ENCODE results near the gene USP4.

GRCh38 chr3:49346797-49347251 is 7.0 kb upstream of the USP4 start:
- TF ChIP-seq CTCF (IDR thresholded peaks at IDR 0.05), result no peak
- TF ChIP-seq EZH2 (IDR thresholded peaks at IDR 0.05; ENCODE audit: borderline replicate concordance, insufficient read depth, low read depth, low read length, poor library complexity, severe bottlenecking), result no peak
